Measurements from ENCODE around the gene EFHB.

EFHB gene

GRCh38 chr3:19931767-19932188, 2.2 kb downstream of the EFHB start:
- TF ChIP-seq, protein P1, sequence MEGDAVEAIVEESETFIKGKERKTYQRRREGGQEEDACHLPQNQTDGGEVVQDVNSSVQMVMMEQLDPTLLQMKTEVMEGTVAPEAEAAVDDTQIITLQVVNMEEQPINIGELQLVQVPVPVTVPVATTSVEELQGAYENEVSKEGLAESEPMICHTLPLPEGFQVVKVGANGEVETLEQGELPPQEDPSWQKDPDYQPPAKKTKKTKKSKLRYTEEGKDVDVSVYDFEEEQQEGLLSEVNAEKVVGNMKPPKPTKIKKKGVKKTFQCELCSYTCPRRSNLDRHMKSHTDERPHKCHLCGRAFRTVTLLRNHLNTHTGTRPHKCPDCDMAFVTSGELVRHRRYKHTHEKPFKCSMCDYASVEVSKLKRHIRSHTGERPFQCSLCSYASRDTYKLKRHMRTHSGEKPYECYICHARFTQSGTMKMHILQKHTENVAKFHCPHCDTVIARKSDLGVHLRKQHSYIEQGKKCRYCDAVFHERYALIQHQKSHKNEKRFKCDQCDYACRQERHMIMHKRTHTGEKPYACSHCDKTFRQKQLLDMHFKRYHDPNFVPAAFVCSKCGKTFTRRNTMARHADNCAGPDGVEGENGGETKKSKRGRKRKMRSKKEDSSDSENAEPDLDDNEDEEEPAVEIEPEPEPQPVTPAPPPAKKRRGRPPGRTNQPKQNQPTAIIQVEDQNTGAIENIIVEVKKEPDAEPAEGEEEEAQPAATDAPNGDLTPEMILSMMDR (IDR thresholded peaks at IDR 0.05; ENCODE audit: low read depth, low read length), result no peak
- no peak overlapping the region for H3K4me3 ChIP-seq (replicated peaks in 1 of 2; ENCODE audit: low read depth in 2 of 2, low read length in 2 of 2)
- DNase-seq (ENCODE audit: low read depth in 2 of 2), result peak in 1 of 2 donors; percentile 9

DNA sequence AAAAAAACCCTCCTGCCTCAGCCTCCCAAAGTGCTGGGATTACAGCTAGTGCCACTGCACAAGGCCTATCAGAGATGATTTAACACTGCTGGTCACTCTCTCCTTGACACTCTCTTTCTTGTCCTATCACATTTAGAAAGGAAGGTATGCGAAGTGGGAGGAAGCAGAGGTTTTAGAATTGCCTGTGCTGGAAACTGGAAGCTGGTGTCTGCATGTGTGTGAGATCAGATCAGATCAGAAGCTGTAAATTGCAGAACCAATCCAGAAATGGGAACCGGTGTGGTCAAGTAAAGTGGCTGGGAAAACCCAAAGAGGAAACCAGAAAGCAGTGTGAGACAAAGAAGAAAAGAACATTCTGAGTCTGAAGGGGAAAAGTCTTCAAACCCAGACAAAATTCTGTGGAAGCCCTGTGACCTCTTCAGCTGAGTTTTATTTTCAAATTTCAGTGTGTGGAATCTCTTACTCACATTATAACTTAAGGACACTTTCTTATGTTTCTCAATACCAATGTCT, 2.8 kb downstream of the EFHB start:
- no peak for DNase-seq (ENCODE audit: low read depth in 2 of 2)
- H3K4me3 ChIP-seq (replicated peaks in 1 of 2; ENCODE audit: low read depth in 2 of 2, low read length in 2 of 2), result no peak overlapping the region
- TF ChIP-seq, protein P1 (IDR thresholded peaks at IDR 0.05; ENCODE audit: low read depth, low read length), result no peak

DNA sequence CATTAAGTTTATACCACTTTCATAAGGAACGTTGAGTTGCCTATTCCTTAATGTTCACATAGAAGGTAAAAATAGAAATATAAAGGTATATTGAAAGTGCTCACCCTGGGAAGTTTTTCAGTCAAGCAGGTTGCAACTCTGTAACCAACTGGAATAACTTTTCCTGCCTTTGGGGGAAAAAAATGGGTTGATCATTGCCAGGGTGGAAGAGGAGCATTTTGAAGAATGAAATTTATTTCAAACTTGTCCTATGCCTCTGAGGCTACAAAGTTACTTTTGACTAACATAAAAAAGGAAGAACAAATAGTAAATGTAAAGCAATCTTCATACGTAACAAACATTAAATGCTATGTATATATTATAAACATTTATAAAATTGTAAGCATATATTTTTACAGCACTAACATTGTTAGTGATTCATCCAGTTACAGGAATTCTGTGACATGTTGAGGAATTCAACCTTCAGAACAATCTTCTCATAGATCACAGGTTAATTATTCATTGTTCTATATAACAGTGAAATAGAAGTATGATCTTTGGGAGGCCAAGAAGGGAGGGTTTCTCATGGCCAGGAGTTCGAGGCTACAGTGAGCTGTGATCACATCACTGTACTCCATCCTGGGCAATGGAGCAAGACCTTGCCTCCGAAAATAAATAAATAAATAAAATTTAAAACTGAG, 13.5 kb downstream of the EFHB start:
- TF ChIP-seq, protein P1 (IDR thresholded peaks at IDR 0.05; ENCODE audit: low read depth, low read length), result no peak

GRCh38 chr3:19917167-19917566, 16.9 kb downstream of the EFHB start:
- DNase-seq (ENCODE audit: low read depth in 2 of 2), result no peak
- no peak overlapping the region for H3K4me3 ChIP-seq (replicated peaks in 1 of 2; ENCODE audit: low read depth in 2 of 2, low read length in 2 of 2)
- TF ChIP-seq, protein P1 (IDR thresholded peaks at IDR 0.05; ENCODE audit: low read depth, low read length), result no peak

More for the DNA sequence above, 13.5 kb downstream of the EFHB start:
- DNase-seq (ENCODE audit: low read depth in 2 of 2), result no peak
- no peak overlapping the region for H3K4me3 ChIP-seq (replicated peaks in 1 of 2; ENCODE audit: low read depth in 2 of 2, low read length in 2 of 2)

- TF ChIP-seq, protein P1 (IDR thresholded peaks at IDR 0.05; ENCODE audit: low read depth, low read length), result no peak
- H3K4me3 ChIP-seq (replicated peaks in 1 of 2; ENCODE audit: low read depth in 2 of 2, low read length in 2 of 2), result no peak overlapping the region
- DNase-seq (ENCODE audit: low read depth in 2 of 2), result no peak
Measured at GRCh38 chr3:19911452-19911851, 22.6 kb downstream of the EFHB start.

DNA sequence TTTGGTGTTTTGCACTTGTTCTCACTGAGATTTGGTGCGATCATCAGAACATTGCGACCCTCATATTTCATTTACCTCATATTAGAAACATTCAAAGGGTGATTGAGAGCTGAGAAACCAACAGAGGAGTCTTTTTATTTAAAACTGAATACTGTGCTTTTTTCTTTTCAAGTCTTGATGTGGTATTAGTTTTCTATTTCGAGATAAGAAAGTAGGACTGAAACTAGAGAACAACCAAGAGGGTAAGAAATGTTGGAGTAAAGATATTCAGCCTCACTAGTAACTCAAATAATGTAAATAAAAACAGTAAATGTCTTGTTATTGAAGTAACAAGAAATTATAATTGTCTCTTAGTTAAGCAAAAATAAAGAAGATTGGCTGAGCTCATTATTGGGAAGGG, 26.5 kb downstream of the EFHB start:
- DNase-seq (ENCODE audit: low read depth in 2 of 2), result no peak
- TF ChIP-seq, protein P1 (IDR thresholded peaks at IDR 0.05; ENCODE audit: low read depth, low read length), result no peak
- H3K4me3 ChIP-seq (replicated peaks in 1 of 2; ENCODE audit: low read depth in 2 of 2, low read length in 2 of 2), result no peak overlapping the region
